ENCODE measurements around the gene LPIN3.

Gene LPIN3

GRCh38 chr20:41350408-41350962, 9.9 kb downstream of the LPIN3 start:
- DNase-seq = no peak

GRCh38 chr20:41352106-41352505, 11.5 kb downstream of the LPIN3 start:
- DNase-seq = no peak

- no peak for DNase-seq
These were observed 12.0 kb downstream of the LPIN3 start for GRCh38 chr20:41352666-41353065.

- DNase-seq = no peak
These were observed 12.9 kb downstream of the LPIN3 start for GRCh38 chr20:41353530-41353929.

- no peak for DNase-seq
These were observed 14.6 kb downstream of the LPIN3 start for GRCh38 chr20:41355192-41355591.

GRCh38 chr20:41355598-41356203, 15.1 kb downstream of the LPIN3 start:
- no peak for DNase-seq

GRCh38 chr20:41356951-41357350, 16.3 kb downstream of the LPIN3 start:
- no peak for DNase-seq

- no peak for DNase-seq
These were observed 17.0 kb downstream of the LPIN3 start for GRCh38 chr20:41357424-41358163.

- DNase-seq = no peak
These were observed 17.6 kb downstream of the LPIN3 start for GRCh38 chr20:41358230-41358629.

- DNase-seq = no peak
These were observed 18.1 kb downstream of the LPIN3 start for GRCh38 chr20:41358717-41359116.

GRCh38 chr20:41359541-41360011, 19.0 kb downstream of the LPIN3 start:
- DNase-seq = no peak

GRCh38 chr20:41360831-41361756, 20.5 kb downstream of the LPIN3 start:
- no peak for DNase-seq

- no peak for DNase-seq
These were observed 21.4 kb downstream of the LPIN3 start for GRCh38 chr20:41361757-41362747.

- no peak for DNase-seq
These were observed 22.1 kb downstream of the LPIN3 start for GRCh38 chr20:41362748-41363140.

- DNase-seq = no peak
These were observed 23.0 kb downstream of the LPIN3 start for GRCh38 chr20:41363601-41364000.

- no peak for DNase-seq
These were observed 23.7 kb downstream of the LPIN3 start for GRCh38 chr20:41364236-41364855.

- no peak for DNase-seq
These were observed 24.5 kb downstream of the LPIN3 start for GRCh38 chr20:41364967-41365765.

- no peak for DNase-seq
These were observed 25.3 kb downstream of the LPIN3 start for GRCh38 chr20:41365777-41366545.

GRCh38 chr20:41366546-41367392, 26.1 kb downstream of the LPIN3 start, which contains the start of gene EMILIN3:
Gene EMILIN3, minus strand, starts transcription at chr20:41366818. Its CDS starts 184 bp downstream, at chr20:41366634.
- DNase-seq = no peak

Data from stimulated activated CD4-positive, alpha-beta T cell treated with anti-CD3 and anti-CD28 coated beads, Interleukin-4, amount 100 ng/mL, for 1 hour (primary cell).